Mucosa of rectum (tissue), 2 donors: Measurements from ENCODE around the gene RELCH.

Experiments used
- H3K27ac ChIP-seq, 2 donors: one replicate each; pipeline ENCODE4 v1.7.0; 2013; ENCODE audit warnings: inconsistent platforms in 2 of 2, low read depth in 2 of 2, low read length in 2 of 2
- H3K27me3 ChIP-seq, 2 donors: one replicate each; pipeline ENCODE4 v1.7.0; 2013; ENCODE audit warnings: low read length in 2 of 2; ENCODE audit not compliant: control insufficient read depth in 2 of 2, insufficient read depth in 2 of 2
- H3K36me3 ChIP-seq, 2 donors: one replicate each; pipeline ENCODE4 v1.7.0; 2013; ENCODE audit warnings: low read length in 2 of 2; ENCODE audit not compliant: control insufficient read depth in 2 of 2, insufficient read depth in 2 of 2
- H3K4me1 ChIP-seq, 2 donors: one replicate each; pipeline ENCODE4 v1.7.0; 2013; ENCODE audit warnings: low read length in 2 of 2, mild to moderate bottlenecking in 1 of 2; ENCODE audit not compliant: control insufficient read depth in 2 of 2, insufficient read depth in 2 of 2
- H3K4me3 ChIP-seq, 2 donors: one replicate each; pipeline ENCODE4 v1.7.0; 2013; ENCODE audit warnings: low read length in 2 of 2
- H3K9ac ChIP-seq, 2 donors: one replicate each; pipeline ENCODE4 v1.7.0; 2013; ENCODE audit warnings: low read length in 2 of 2, low read depth in 1 of 2, mild to moderate bottlenecking in 1 of 2
- H3K9me3 ChIP-seq, 2 donors: one replicate each; pipeline ENCODE4 v1.7.0; 2013; ENCODE audit warnings: low read length in 2 of 2; ENCODE audit not compliant: control insufficient read depth in 2 of 2
- donor health status: healthy.
- donor health status: Normal muscosa, but diverticular disease.

Gene RELCH, protein sequence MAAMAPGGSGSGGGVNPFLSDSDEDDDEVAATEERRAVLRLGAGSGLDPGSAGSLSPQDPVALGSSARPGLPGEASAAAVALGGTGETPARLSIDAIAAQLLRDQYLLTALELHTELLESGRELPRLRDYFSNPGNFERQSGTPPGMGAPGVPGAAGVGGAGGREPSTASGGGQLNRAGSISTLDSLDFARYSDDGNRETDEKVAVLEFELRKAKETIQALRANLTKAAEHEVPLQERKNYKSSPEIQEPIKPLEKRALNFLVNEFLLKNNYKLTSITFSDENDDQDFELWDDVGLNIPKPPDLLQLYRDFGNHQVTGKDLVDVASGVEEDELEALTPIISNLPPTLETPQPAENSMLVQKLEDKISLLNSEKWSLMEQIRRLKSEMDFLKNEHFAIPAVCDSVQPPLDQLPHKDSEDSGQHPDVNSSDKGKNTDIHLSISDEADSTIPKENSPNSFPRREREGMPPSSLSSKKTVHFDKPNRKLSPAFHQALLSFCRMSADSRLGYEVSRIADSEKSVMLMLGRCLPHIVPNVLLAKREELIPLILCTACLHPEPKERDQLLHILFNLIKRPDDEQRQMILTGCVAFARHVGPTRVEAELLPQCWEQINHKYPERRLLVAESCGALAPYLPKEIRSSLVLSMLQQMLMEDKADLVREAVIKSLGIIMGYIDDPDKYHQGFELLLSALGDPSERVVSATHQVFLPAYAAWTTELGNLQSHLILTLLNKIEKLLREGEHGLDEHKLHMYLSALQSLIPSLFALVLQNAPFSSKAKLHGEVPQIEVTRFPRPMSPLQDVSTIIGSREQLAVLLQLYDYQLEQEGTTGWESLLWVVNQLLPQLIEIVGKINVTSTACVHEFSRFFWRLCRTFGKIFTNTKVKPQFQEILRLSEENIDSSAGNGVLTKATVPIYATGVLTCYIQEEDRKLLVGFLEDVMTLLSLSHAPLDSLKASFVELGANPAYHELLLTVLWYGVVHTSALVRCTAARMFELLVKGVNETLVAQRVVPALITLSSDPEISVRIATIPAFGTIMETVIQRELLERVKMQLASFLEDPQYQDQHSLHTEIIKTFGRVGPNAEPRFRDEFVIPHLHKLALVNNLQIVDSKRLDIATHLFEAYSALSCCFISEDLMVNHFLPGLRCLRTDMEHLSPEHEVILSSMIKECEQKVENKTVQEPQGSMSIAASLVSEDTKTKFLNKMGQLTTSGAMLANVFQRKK

DNA sequence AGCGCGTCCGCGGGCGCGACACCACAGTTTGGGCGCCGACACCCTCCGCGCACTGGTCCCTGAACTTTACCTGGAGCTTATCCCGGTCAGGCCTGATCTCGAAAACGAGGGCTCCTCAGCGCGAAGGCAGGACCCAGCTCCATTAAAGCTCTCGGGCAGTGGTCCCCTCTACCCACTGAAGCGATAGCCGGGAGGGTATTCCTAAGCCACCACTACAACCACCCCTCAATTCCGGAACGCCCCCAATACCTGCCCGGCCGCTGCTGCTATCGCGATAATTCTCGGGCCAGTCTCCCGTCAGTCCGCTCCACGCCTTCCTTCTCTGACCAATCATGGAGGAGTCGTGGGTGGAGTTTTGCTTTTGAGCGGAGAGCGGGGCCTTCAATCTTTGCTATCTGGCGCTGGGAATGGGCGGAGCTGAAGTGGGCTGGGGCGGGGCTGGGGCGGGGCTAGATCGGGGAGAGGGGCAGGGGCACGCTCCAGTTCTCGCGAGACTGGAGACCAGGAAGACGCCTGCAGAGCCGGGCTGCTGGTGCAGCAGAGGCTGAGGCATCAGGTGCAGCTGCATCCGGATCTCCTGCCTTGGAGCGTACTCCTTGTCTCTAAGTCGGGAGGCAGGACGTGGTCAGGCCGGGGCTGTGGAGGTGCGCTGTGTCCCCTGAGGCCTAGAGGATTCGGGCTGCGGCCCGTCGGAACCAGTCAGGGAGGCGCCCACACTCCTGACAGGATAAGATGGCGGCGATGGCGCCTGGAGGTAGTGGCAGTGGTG, at the start of gene RELCH, which contains the start of gene PIGN:
Gene RELCH (plus strand): TSS at position 482 of the 769 bp plus-strand sequence. CDS start 251 bp downstream, at position 733.
Gene PIGN (minus strand): TSS at position 283 of the 769 bp plus-strand sequence. CDS start 25,703 bp downstream, outside the sequence.
- Histone ChIP-seq H3K4me3 (peak within 1 kb of the TSS; percentile 93 to 98), H3K27me3 (no peaks in the 10 kb centered on the region), H3K4me1 (peaks cover 6 to 9% of the 10 kb centered on the region in 2 donors), H3K36me3 (no peaks in the 10 kb centered on the region), H3K9me3 (no peaks in the 10 kb centered on the region), H3K9ac (peak within 1 kb of the TSS; percentile 79 to 94), H3K27ac (peak within 1 kb of the TSS; percentile 81 to 89)

DNA sequence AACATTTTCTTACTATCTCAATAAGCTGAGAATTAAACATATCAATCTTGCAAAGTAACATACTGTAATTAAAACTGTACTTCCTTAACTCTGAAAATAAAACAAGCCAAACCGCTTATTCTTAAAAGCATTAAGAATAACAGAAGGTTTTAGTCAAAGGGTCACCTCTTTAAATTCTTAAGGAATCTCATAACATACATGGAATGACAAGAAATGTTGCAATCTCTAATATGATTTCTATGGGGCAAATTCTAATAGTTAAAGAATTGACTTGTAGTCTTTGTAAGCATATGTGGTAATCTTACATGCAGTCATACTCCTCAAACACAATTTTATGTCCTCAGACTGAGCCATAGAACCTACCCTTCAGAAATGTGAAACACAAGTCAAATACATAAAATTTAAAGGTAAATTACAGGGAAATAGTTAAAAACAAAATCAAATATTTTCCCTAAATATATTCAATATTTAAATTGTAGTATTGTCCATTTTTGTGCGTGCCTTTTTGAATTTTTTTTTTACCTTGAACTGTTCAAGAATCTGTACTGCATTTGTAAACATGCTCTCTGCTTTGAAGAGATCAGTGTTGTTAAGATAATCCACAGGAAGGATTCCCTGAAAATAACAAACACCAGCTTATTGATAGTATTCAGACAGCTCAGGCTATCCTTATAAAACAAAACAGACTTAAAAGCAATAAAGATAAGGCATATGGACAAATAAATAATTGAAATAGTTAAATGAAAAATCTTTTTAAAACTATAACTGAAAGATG, 48.4 kb upstream of the RELCH start:
- peaks cover 7 to 9% of the 10 kb centered on the region in 2 donors for H3K36me3 ChIP-seq
- H3K27me3 ChIP-seq, result no peaks in the 10 kb centered on the region
- no peak overlapping the region for H3K27ac ChIP-seq
- no peak overlapping the region for H3K9ac ChIP-seq
- no peak overlapping the region for H3K4me3 ChIP-seq
- H3K4me1 ChIP-seq, result no peaks in the 10 kb centered on the region
- no peaks in the 10 kb centered on the region for H3K9me3 ChIP-seq

DNA sequence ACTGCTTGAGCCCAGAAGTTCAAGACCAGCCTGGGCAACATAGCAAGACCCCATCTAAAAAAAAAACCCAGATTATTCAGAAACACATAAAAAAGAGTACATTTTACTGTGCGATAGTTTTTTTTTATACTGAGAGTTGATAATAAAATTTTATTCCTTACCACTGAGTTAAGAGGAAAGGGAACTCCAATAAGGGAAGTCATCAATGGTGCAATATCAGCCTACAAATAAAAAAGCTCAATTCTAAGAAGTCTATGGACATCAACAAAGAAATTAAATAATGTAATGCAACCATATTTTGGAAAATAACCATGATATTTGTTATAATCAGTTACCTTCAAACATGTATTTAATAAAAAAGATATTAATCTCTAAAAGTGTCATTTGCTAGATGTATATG, 46.8 kb upstream of the RELCH start:
- Histone ChIP-seq H3K9me3 (no peaks in the 10 kb centered on the region), H3K4me3 (no peak overlapping the region), H3K4me1 (no peaks in the 10 kb centered on the region), H3K27ac (no peak overlapping the region), H3K9ac (no peak overlapping the region), H3K36me3 (peaks cover 13% of the 10 kb centered on the region in 2 donors), H3K27me3 (no peaks in the 10 kb centered on the region)

DNA sequence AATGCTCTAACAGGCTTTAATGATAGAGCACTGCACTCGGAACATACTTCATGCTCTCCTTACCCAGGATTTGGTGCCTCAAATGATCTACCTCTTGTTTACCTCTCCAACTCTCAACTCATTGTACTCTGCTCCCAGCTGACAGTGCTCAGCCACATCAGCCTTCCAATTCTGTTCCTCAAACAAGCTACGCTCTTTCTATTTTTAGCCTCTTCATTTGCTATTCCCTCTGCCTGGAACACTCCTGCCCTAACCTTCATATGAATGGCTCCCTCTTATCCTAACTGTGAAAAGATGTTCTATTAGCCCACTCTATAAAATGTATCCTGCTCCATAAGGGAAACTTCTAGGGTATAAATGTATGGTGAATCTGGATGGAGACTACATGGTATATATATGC, 42.7 kb upstream of the RELCH start:
- Histone ChIP-seq H3K4me3 (no peak overlapping the region), H3K4me1 (no peaks in the 10 kb centered on the region), H3K27me3 (no peaks in the 10 kb centered on the region), H3K27ac (no peak overlapping the region), H3K9me3 (no peaks in the 10 kb centered on the region), H3K9ac (no peak overlapping the region), H3K36me3 (peaks cover 6 to 15% of the 10 kb centered on the region in 2 donors)

DNA sequence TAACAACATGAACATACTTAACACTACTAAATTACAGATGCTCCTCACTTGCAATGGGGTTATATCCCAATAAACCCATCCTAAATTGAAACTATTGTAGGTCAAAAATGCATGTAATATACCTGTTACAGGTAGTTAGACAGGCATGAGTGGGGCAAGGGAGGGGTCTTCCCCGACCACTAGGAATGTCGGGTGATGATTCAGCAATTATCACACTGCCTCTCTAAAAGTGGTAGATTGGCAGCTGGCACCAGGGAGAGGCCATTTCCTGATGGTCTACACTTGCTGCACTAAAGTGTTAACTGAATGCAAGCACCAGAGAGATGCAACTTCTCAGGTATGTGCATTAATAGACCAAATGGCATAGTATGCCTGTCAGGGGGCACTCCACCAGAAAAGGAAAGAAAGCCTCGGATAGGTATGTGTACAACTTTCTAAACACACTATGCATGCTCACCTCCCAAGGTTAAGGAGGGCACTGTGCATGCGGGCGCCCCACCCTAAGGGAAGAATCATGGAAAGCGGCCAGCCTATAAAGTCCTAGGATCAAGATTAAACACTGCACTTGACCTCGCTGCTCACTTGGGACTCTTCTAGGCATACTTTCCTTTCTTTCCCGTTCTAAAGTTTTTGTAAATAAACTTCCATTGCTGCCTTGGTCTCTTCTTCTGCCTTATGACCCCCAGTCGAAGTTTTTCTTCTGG, 35.8 kb upstream of the RELCH start:
- H3K4me1 ChIP-seq, result no peaks in the 10 kb centered on the region
- H3K9me3 ChIP-seq, result no peaks in the 10 kb centered on the region
- H3K9ac ChIP-seq, result no peak overlapping the region
- H3K27me3 ChIP-seq, result no peaks in the 10 kb centered on the region
- peaks cover 2 to 4% of the 10 kb centered on the region in 2 donors for H3K36me3 ChIP-seq
- H3K4me3 ChIP-seq, result no peak overlapping the region
- H3K27ac ChIP-seq, result no peak overlapping the region

DNA sequence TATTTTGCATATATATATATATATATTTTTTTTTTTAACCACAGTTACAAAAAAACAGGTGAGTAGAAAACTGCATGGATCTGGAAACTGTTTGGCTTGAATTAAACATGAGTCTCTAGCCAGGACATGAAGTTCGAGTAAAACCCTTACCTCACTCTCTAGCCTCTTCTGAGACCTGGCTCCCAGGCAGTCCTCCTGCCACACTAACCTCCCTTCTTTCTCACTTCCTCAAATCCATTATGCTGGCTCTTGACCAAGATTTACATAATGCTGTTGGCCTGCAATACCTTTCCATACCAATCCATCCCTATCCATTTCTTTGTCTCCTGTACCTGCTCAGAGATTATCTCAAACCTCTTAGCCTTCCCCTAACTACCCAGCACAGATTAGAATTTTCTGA, 34.2 kb upstream of the RELCH start:
- H3K27me3 ChIP-seq, result no peaks in the 10 kb centered on the region
- H3K27ac ChIP-seq, result no peak overlapping the region
- no peaks in the 10 kb centered on the region for H3K4me1 ChIP-seq
- H3K9me3 ChIP-seq, result no peaks in the 10 kb centered on the region
- H3K9ac ChIP-seq, result no peak overlapping the region
- H3K4me3 ChIP-seq, result no peak overlapping the region
- H3K36me3 ChIP-seq, result peaks cover 0 to 8% of the 10 kb centered on the region in 2 donors

DNA sequence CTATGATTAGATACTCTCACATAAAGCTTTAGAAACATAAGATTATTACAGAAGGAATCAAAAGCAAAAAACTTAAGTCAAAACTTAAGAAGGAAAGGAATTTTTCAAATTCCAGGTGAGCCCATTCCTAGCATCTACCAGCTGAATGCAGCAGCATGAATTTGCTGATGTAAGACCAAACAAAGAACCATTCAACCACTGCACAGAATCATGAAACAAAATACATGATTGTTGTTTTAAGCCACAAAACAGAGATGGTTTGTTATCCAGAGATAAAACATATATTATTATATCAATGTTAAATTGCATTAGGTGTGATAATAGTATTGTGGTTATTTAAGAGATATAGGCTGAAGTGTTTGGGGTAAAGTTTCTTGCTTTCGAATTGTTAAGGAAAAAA, 29.2 kb upstream of the RELCH start:
- Histone ChIP-seq H3K9me3 (no peaks in the 10 kb centered on the region), H3K36me3 (peaks cover 0 to 5% of the 10 kb centered on the region in 2 donors), H3K9ac (no peak overlapping the region), H3K4me3 (no peak overlapping the region), H3K4me1 (no peaks in the 10 kb centered on the region), H3K27ac (no peak overlapping the region), H3K27me3 (no peaks in the 10 kb centered on the region)

DNA sequence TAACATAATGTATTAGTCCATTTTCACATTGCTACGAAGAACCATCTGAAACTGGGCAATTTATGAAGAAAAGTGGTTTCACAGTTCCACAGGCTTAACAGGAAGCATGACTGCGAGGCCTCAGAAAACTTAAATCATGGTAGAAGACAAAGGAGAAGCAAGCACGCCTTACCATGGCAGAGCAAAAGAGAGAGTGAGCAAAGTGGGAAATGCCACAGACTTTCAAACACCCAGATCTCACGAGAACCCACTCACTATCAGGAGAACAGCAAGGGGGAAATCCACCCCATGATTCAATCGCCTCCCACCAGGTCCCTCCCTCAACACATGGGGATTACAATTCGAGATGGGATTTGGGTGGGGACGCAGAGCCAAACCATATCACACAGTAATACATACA, 22.7 kb upstream of the RELCH start:
- no peaks in the 10 kb centered on the region for H3K9me3 ChIP-seq
- no peak overlapping the region for H3K9ac ChIP-seq
- no peaks in the 10 kb centered on the region for H3K27me3 ChIP-seq
- H3K27ac ChIP-seq, result no peak overlapping the region
- no peaks in the 10 kb centered on the region for H3K36me3 ChIP-seq
- peaks cover 0 to 7% of the 10 kb centered on the region in 2 donors for H3K4me1 ChIP-seq
- H3K4me3 ChIP-seq, result no peak overlapping the region
